ENCODE results near the gene HRAS.

Gene HRAS

GRCh38 chr11:535519-536454 is at the start of gene HRAS:
Gene HRAS (minus strand): TSS chr11:535576.
- ChIA-PET POLR2A (interaction anchor here (1.0 to 1.6 kb wide), 4 partner anchors 27 to 40 kb away, joined by 3 to 5 read pairs (median 4); no protein-coding TSS in a partner anchor), CTCF (interaction anchor here (0.7 to 5.9 kb wide), 5 partner anchors 16 to 192 kb away, joined by 3 to 45 read pairs (median 5); no protein-coding TSS in a partner anchor)
- no peak for TF ChIP-seq CTCF (IDR thresholded peaks at IDR 0.05; ENCODE audit: insufficient read depth, low read length, missing control alignments)
- peak within 1 kb of the TSS; percentile 73 for H3K4me3 ChIP-seq (ENCODE audit: low read depth, low read length)
- DNase-seq (ENCODE audit: low read depth, low spot score), result no peak

- POLR2A ChIA-PET, result no interaction called here
- CTCF ChIA-PET, result no interaction called here
- no peak for DNase-seq (ENCODE audit: low read depth, low spot score)
- no peak for TF ChIP-seq CTCF (IDR thresholded peaks at IDR 0.05; ENCODE audit: insufficient read depth, low read length, missing control alignments)
- H3K4me3 ChIP-seq (ENCODE audit: low read depth, low read length), result no peak overlapping the region
These were observed 48.9 kb upstream of the HRAS start for GRCh38 chr11:584287-584686.

DNA sequence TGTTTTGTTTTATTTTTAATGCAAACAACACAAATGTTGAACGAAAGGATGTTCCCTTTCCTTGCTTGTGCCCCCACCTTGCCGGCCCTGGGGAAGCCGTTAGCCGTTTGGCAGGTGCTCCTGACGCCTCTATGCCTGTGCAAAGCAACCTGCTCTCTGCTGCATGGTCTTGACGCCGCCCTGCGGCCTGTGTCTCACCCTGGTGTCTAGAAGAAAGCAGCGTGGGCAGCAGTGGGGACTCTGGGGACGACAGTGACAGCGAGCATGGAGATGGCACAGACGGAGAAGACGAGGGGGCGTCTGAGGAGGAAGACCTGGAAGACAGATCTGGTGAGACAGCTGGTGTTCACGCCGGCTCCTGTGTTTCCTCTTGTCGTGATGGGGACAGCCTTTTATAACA is 46.4 kb upstream of the HRAS start:
- TF ChIP-seq CTCF (IDR thresholded peaks at IDR 0.05; ENCODE audit: insufficient read depth, low read length, missing control alignments), result no peak
- no peak for DNase-seq (ENCODE audit: low read depth, low spot score)
- ChIA-PET POLR2A (no interaction called here), CTCF (no interaction called here)
- no peak overlapping the region for H3K4me3 ChIP-seq (ENCODE audit: low read depth, low read length)

DNA sequence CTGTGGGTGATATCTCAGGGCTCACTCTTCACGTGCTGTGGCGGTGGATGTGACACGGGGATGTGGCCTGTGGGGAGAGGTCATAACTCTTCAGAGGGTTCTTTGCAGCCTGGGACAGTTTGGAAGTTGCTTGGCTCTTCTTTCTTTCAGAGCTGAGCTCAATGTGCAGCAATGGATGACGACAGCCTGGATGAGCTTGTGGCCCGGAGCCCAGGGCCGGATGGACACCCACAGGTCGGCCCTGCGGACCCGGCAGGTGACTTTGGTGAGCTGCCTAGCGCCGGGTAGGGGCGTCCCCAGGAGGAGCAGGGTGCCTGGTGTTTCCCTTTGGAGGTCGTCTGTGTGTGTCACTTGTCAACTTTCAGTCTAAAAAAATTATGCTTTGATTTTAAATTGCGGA is 46.0 kb upstream of the HRAS start:
- ChIA-PET POLR2A (no interaction called here), CTCF (no interaction called here)
- H3K4me3 ChIP-seq (ENCODE audit: low read depth, low read length), result no peak overlapping the region
- DNase-seq (ENCODE audit: low read depth, low spot score), result no peak
- TF ChIP-seq CTCF (IDR thresholded peaks at IDR 0.05; ENCODE audit: insufficient read depth, low read length, missing control alignments), result no peak

- TF ChIP-seq CTCF (IDR thresholded peaks at IDR 0.05; ENCODE audit: insufficient read depth, low read length, missing control alignments), result no peak
- ChIA-PET CTCF (no interaction called here), POLR2A (interaction anchor here (0.7 kb wide), 3 partner anchors 22 to 151 kb away, joined by 3 to 4 read pairs (median 3); no protein-coding TSS in a partner anchor)
- H3K4me3 ChIP-seq (ENCODE audit: low read depth, low read length), result no peak overlapping the region
- no peak for DNase-seq (ENCODE audit: low read depth, low spot score)
These were observed 44.6 kb upstream of the HRAS start for GRCh38 chr11:579830-580601.

Measured in AG04449 (cell line).